Activated CD4-positive, CD25-positive, alpha-beta regulatory T cell (primary cell): ENCODE results near the gene OLFM2.

ENCODE experiments used
- DNase-seq, 4 experiments: peaks; one replicate each; lab custom pipeline; 2025; lab: John Stamatoyannopoulos, UW

OLFM2 gene

DNA sequence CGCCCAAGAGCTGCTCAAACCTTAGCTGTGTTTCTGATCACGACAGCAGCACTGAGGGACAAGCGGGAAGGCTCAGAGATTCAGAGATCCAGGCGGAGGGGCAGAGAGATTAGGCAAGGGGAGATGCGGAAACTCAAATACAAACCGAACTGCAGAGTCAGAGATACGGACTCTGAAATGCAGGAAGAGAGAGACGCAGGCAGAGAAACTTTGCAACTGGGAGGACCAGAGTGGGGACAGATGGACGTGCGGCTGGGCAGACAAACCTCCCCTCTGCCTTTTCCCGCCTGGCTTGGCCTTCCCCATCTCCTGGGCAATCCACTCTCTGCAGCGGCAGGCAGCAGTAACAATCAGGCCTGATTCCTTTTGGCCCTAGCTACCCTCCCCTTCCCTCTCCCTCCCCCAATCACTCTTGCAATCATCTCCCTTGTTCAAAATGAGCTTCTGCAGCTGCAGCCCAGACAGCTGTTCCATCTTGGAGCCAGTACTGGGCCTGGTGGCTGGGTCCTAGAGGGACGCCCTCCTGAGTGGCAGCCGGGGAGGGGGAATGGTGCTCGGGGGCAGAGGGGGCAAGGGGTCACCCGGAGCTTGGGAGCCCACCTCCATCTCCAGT lies 29.7 kb downstream of the OLFM2 start:
- no peak for DNase-seq

DNA sequence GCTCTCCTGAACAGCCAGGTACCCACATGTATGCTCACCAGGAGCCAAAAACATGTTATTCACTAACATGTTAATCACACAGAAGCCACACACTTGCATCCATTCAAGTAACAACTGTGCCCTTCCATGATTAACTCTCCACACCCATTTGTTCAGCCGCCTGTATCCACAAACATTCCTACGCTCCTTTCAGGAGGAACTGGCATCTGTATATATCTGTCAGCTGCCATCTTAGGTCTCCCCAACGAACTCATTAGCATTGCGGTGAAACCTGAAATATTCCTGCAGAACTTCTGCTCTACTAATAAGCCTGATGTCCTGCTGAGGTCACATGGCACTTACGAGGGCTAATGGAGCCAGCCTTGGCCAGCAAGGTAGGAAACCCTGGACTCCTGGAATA lies 33.0 kb downstream of the OLFM2 start:
- no peak for DNase-seq

DNA sequence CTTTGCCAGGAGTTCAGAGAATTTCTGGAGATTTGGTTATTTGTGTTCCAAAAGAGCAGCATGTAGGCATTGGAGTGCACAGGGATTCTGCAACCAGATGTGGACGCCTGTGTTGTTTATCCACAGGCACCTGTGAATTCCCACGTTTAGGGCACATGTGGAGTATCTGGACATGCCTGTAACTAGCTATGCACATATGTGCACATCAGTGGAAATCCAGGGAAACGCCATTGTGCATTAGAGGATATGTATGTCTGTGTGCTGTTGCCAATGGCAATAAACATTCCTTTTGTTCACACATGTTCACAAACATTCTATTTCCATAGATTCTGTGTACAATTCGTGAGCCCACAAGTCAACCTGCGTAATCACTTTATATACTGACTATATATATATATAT lies 34.7 kb downstream of the OLFM2 start:
- DNase-seq, result no peak

DNA sequence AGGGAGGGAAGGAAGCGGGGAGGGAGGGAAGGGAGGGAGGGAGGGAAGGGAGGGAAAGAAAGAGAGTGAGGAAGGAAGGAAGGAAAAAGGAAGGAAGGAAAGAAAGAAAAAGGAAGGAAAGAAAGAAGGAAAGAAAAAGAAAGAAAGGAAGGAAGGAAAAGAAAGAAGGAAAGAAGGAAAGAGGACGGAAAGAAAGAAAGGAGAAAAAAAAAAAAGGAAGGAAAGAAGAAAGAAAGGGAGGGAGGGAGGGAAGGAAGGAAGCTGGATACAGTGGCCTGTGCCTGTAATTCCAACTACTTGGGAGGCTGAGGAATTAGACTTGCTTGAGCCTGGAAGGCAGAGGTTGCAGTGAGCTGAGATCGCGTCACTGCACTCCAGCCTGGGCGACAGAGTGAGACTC lies 35.3 kb downstream of the OLFM2 start:
- no peak for DNase-seq

DNA sequence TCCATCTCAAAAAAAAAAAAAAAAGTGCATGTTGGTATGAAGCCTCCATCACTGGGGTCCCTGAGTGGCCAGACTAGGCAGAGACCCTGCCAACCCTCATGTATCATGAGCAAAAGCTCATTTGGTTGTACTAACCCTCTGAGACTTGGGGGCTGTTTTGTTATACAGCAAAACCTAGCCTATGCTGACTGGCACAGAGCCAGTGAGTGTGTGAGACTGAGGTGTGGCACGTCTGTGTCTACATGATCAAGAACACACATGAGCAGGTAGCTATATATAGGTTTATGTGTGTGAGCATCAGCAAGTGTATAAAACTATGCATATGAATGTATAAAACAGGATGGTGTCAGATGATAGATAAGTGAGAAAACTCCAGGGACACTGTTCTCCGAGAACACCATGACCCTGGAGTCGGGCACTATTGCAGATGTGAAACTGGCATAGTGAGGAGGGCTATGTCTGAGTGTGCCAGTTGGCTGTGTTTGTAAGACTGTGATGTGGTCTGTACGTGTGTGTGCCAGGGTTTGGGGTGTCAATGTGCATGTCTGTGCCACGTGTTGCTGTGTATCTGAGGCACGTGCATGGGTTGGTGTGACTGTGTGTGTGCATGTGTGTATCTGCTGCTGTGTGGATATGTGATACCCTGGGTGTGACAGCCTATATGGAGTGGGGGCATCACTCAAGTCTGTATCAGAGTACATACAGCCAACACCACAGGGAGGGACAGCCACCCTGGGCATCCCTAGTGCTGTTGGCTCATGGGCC lies 44.5 kb downstream of the OLFM2 start:
- no peak for DNase-seq

DNA sequence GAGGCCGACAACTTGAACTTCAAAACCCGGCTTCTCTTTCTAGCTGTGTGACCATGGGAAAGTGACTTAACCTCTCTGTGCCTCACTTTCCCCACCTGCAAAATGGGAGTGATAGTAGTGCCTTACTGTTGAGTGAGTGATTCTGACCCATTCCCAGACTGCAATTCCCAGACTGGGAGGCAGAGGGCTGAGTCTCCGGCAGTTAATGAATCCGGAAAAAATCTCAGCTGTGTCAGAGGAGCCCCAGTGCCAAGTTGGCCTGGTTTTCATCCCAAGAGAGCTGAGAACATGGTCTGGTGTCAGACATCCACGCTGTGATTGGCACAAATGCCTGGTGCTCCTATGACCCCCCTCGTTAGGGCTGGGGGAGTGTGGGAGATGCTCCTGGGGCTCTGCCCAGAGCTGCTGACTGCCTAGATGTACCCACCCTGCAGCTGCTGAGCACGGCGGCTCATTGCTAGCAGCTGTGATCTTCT lies 51.2 kb downstream of the OLFM2 start:
- DNase-seq, result no peak

DNA sequence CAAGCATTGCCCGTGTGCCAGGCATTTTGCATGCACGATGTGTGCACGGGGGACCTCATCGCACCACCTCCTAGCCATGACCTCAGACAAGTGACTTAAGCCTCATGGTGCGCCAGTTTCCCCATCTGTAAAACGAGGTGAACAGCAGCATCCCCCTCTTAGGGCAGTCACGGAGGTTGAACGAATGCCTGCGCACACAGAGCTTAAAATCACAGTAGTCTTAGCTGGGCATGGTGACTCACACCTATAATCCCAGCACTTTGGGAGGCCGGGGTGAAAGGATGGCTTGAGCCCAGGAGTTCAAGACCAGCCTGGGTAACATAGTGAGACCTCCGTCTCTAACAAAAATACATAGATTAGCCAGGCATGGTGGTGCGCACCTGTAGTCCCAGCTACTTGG lies 52.6 kb downstream of the OLFM2 start:
- no peak for DNase-seq

DNA sequence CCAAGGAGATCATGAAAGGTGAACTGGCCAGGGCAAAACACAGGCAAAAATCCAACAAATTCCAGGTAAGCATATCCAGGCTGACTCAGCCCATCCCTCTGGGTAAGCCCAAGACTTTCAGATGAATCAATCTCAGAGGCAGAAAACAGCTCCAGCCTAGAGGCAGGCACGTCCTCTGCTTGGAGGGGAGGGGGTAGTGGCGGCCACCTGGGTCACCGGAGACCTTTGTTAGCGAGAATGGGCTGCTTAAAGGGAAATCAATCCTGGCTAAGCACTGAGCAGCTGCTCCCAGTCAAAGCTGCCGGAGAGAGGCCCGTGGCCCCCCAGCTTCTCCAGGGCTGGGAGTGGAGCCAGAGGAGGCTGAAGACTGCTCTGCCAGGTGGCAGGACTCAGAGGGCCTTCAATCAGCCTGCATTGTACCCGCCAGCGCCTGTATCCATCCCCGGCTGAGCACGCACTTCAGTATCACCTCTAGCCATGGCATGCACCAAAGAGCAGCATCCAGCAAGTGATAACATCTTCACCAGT lies 53.0 kb downstream of the OLFM2 start:
- DNase-seq, result no peak

DNA sequence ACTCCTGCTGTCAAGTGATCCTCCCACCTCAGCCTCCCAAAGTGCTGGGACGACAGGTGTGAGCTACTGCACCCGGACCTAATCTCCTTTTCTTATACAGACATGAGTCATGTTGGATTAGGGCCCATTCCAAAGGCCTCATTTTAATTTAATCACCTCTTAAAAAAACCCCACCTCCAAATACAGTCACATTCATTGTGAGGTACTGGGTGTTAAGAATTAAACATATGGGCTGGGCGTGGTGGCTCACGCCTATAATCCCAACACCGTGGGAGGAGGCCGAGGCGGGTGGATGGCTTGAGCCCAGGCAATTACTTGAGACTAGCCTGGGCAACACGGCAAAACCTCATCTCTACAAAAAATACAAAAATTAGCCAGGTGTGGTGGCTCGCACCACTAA lies 54.6 kb downstream of the OLFM2 start:
- no peak for DNase-seq

DNA sequence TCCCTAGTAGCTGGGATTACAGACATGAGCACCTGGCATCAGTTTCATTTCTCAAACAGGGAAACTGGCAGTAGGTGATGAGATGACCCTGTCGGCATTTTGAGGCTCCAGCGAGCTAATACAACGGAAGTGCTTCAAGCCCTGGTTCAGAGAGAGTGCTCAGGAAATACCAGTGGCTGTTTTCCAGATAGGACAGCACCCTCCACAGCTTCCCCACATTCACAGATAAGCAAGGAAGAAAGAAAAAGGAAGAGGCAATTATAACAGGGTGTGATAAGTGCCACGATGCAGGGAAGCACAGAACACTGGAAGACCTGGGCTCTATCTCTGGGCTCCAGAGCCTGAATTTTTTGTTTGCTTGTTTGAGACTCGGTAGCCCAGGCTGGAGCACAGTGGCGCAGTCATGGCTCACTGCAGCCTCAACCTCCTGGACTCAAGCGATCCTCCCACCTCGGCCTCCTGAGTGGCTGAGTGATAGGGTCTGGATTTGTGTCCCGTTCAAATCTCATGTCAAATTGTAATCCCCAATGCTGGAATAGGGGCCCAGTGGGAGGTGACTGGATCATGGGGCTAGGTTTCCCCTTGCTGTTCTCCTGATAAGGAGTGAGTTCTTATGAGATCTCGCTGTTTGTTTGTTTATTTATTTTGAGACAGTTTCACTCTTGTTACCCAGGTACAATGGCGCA lies 57.7 kb downstream of the OLFM2 start:
- no peak for DNase-seq

DNA sequence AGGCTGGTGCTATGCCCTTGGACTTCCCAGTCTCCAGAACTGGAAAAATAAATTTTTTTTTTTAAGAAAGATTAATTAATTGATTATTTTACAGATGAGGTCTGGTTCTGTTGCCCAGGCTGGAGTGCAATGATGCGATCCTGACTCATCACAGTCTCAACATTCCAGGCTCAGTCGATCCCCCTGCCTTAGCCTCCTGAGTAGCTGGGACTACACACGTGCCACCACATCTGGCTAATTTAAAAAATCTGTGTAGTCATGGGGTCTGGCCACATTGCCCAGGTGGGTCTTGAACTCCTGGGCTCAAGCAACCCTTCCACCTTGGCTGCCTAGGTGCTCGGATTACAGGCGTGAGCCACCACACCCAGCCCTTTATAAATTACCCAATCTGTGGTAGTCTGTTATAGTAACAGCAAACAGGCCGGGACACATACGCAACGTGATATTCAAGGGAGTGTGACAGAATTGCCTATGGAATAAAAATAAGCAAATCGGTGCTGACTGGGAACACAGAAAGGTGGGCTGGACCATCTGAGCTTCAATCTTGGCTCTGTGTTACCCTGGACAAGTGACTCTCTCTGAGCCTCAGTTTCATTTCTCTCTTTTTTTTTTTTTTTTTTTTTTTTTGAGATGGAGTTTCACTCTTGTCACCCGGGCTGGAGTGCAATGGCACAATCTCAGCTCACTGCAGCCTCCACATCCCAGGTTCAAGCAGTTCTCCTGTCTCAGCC lies 58.4 kb downstream of the OLFM2 start:
- no peak for DNase-seq

DNA sequence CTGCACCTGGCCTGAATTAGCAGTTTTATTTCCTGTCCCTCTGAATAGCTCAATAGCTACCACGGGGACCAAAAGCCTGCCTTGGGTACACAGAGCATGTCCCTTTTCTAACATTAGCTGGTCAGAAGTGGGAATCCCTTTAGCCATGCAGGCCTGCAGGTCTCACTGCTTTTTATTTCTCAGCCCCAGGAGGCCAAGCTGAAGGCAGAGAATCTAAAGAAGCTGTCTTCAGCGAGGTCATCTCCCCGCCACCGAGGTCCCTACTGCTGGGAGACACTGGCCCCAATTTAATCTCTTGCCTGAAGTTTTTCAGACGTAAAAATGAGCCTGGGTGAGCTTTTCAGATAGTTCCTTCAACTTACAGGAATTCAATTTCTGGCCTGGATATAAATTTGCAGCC lies 60.5 kb downstream of the OLFM2 start:
- no peak for DNase-seq

DNA sequence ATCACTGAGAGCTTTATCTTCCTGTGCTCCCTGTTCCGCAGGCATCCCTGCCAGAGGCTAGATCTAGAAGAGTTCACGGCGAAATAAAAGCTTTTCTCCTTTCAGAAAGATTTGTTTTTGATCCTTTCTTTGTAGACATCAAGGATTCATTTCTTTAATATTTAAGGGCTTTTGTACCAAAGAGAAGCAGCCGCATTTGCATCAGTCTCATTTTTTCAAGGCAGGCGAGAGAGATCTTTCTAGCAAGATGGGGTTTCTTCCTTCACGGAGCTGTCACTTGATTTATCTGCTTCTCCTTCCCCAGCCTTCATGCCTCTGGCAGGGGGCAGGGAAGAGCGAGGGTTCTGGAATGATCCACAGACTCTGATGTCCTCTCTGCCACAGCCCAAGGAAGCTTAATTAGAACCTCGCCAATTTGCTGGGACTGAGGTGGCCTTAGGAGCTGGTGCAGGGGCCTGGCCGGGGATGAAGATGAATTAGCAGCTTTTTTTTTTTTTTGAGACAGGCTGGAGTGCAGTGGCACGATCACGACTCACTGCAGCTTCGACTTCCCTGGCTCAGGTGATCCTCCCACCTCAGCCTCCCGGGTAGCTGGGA lies 61.2 kb downstream of the OLFM2 start:
- no peak for DNase-seq

DNA sequence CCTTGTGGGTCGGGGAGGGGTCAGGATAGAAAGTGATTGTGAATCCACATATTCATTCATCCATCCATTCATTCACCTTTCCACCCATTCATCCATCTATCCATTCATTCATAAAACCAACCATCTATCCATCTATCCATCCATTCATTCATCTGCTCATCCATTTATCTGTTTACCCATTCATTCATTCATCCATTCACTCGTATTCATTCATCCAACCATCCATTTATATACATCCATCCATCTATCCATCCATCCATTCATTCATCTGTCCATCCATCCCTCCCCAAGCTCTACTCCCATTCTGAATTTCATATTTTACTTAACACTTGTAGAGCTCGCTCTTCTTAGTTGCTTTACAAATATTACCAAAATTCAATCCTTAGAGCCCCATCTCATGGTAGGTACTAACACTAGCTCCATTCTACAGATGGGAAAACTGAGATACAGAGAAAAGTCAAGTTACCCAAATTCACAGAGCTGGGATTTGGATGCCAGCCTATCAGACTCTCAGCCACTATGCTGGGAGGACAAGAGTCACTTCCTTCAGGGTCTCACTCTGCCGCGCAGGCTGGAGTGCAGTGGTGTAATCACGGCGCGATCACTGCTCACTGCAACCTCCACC lies 63.6 kb downstream of the OLFM2 start:
- no peak for DNase-seq

DNA sequence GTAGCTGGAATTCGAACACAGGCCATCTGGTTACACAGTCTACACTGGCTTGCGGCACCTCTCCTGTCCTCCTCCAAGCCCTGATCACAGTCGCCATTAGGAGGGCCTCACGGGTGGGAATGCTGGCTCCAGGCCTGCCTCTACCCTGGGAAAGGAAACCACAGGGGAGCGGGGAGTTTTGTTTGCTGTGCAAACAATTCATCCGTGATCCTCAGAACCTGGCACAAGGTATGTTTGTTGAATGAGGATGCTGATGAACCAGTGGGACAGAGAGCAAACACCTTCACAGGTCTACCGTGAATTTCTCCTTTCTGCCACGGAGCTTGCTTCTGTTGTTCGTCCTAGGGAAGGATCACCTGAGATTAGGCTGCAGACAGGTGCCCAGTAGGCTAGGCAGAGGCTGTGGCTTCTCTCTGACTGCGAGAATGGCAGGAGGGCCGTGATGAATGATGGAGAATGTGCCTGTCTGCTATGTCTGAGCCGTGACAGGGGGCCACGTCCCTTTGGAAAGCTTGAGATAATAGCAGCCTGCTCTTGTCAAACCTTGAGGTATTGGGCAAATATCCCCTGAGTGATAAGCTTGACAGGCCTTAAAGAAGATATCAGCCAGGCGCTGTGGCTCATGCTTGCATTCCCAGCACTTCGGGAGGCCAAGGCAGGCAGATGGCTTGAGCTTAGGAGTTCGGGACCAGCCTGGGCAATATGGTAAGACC lies 64.5 kb downstream of the OLFM2 start:
- DNase-seq, result no peak

DNA sequence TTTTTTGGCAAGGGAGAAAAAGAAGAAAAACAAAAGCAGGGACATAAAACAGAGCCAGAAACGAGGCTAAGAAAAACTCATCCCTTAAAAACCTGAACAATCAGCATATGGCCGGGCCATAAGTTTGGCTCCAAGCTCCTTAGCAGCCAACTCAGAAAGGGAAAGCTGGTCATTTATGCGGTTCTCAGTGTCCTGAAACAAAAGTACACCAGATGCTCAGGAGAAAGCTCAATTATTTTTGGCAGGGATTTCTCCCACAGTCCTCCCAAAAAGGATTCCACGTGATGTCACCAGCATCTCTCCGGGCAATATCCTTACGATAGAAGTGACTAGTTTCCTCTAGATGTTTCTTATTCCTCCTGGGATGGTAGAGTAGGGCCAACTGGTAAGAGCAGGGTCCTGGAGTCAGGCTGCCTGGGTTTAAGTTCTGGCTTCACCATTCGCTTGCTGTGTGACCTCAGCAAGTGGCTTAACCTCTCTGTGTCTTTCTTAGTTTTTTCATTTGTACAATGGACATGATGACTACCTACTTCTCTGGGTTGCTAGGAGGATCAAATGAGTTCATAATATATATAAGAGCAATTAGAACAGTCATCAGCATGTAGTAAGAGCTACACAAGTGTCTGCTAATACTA lies 67.2 kb downstream of the OLFM2 start:
- DNase-seq, result no peak

DNA sequence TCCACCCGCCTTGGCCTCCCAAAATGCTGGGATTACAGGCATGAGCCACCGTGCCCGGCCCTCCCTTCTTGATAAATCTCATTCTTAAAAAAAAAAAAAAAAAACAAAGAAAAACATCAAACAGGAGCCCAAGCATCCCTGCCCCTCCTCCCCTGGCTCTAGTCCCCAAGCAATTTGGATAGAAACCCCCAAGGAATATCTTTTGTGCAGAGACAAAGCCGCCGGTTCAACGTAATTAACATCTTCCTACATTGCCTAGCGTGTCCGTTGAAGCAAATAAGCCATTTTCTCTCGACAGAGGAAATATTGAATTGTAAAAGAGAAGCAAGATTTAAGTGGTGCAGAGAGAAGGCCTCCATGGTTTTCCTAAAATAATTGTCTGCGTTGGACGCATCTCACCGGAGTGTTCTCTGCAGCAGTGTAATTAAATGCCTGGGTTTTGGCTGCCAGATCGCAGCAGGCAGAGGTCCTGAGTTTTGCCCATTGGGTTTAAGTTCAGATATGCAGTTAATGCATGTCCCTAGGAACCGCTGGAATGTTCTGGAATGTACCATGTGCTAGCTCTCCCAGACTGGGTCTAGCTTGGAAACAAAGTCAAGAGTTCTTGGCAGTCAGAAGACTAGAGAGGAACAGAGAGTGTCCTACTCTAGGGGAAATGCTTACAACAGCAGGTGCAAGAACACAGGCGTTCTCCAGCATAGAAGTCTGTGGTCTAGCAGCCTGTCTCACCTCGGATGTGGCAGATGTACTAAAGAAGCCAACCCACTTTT lies 70.4 kb downstream of the OLFM2 start:
- DNase-seq, result peak in 1 of 4 experiments; percentile 9

DNA sequence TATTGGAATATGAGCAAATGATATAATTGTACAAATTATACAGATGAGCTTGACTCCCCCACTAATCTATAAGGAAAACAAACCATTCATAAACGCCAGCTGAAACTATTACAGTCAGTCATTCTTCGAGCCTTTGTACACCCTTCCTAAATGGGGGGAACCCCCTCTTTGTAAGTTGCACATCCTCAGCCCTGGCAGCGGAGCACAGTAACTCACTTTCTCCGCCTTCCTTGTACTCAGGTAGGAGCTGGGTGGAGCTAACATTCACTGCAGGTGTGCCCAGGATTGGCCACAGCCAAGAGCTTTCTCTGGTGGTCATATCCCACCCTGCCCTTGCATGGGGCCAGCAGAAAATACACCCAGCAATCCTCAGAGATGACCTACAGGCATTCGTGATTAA lies 72.6 kb downstream of the OLFM2 start:
- DNase-seq, result no peak

DNA sequence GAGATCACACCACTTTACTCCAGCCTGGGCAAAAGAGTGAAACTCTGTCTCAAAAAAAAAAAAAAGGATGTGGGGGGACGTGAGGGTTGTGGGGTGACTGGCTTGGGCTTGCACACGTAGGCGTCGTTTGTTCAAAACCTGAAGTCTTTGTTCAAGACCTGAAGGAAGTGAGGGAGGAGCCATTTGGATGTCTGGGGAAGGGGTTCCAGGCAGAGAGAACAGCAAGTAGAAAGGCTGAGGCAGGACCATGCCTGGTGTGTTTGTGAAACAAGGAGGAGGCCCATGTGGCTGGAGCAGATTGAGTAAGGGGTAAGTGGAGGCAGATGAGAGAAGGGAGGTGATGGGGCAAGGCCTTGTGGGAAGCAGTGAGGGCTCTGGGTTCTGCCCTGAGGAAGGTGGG lies 73.4 kb downstream of the OLFM2 start:
- DNase-seq, result no peak

DNA sequence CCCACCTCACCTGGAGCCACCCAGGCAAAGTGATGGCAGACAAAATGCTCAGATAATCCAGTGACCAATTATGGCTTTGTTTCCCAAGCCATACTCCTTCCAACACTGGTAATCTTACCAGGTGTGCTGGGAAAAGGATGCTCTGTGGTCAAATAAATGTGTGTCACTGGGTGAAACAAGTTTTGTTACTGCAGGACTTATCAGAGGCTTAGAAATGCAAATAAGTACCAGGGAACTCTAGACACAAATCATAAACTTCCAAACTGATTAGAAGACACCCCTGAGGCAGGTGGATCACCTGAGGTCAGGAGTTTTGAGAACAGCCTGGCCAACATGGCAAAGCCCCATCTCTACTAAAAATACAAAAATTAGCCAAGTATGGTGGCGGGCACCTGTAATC lies 74.8 kb downstream of the OLFM2 start:
- no peak for DNase-seq
